Measurements from ENCODE around the gene GEN1.
"Not testable (repeated sequence)": the region's sequence is repeated elsewhere in the genome, so short reads cannot be mapped to it uniquely, and the experiment has no call there.

The GEN1 gene

GRCh38 chr2:17815468-17816184 lies 61.7 kb downstream of the GEN1 start:
- no peak for TF ChIP-seq POLR2A (IDR thresholded peaks at IDR 0.05; ENCODE audit: low read length)
- no peak for TF ChIP-seq GATA1 (IDR thresholded peaks at IDR 0.05; ENCODE audit: low read depth, low read length)
- no peak for DNase-seq

- TF ChIP-seq GATA1 (IDR thresholded peaks at IDR 0.05; ENCODE audit: low read depth, low read length) (no peak), POLR2A (IDR thresholded peaks at IDR 0.05; ENCODE audit: low read length) (no peak)
- DNase-seq: no peak
These were observed 62.7 kb downstream of the GEN1 start, which contains the start of gene MSGN1 for GRCh38 chr2:17816396-17817245. Gene MSGN1, plus strand, starts transcription at chr2:17816460. Its CDS starts 59 bp downstream, at chr2:17816519.

- DNase-seq: no peak
- TF ChIP-seq GATA1 (IDR thresholded peaks at IDR 0.05; ENCODE audit: low read depth, low read length) (no peak), POLR2A (IDR thresholded peaks at IDR 0.05; ENCODE audit: low read length) (no peak)
These were observed 64.4 kb downstream of the GEN1 start for GRCh38 chr2:17818235-17818815.

GRCh38 chr2:17821080-17821479 lies 67.1 kb downstream of the GEN1 start:
- TF ChIP-seq GATA1 (IDR thresholded peaks at IDR 0.05; ENCODE audit: low read depth, low read length) (no peak), POLR2A (IDR thresholded peaks at IDR 0.05; ENCODE audit: low read length) (no peak)
- no peak for DNase-seq

GRCh38 chr2:17821535-17822444 lies 67.9 kb downstream of the GEN1 start:
- no peak for DNase-seq
- TF ChIP-seq POLR2A (IDR thresholded peaks at IDR 0.05; ENCODE audit: low read length) (no peak), GATA1 (IDR thresholded peaks at IDR 0.05; ENCODE audit: low read depth, low read length) (no peak)

GRCh38 chr2:17822445-17823117 lies 68.6 kb downstream of the GEN1 start:
- DNase-seq: no peak
- TF ChIP-seq POLR2A (IDR thresholded peaks at IDR 0.05; ENCODE audit: low read length) (no peak), GATA1 (IDR thresholded peaks at IDR 0.05; ENCODE audit: low read depth, low read length) (no peak)

GRCh38 chr2:17823646-17824045 lies 69.7 kb downstream of the GEN1 start:
- not testable (repeated sequence) for DNase-seq

- DNase-seq: no peak
- no peak for TF ChIP-seq GATA1 (IDR thresholded peaks at IDR 0.05; ENCODE audit: low read depth, low read length)
- TF ChIP-seq POLR2A (IDR thresholded peaks at IDR 0.05; ENCODE audit: low read length): no peak
These were observed 73.4 kb downstream of the GEN1 start for GRCh38 chr2:17827316-17827715.

- TF ChIP-seq GATA1 (IDR thresholded peaks at IDR 0.05; ENCODE audit: low read depth, low read length) (no peak), POLR2A (IDR thresholded peaks at IDR 0.05; ENCODE audit: low read length) (no peak)
- no peak for DNase-seq
These were observed 73.8 kb downstream of the GEN1 start for GRCh38 chr2:17827785-17828184.

- no peak for TF ChIP-seq GATA1 (IDR thresholded peaks at IDR 0.05; ENCODE audit: low read depth, low read length)
- TF ChIP-seq POLR2A (IDR thresholded peaks at IDR 0.05; ENCODE audit: low read length): no peak
- DNase-seq: peak; percentile 48 to 65
These were observed 76.4 kb downstream of the GEN1 start for GRCh38 chr2:17830053-17831034.

GRCh38 chr2:17835516-17835915 lies 81.6 kb downstream of the GEN1 start:
- TF ChIP-seq GATA1 (IDR thresholded peaks at IDR 0.05; ENCODE audit: low read depth, low read length): no peak
- no peak for TF ChIP-seq POLR2A (IDR thresholded peaks at IDR 0.05; ENCODE audit: low read length)
- DNase-seq: no peak
